Thoracic aorta (tissue), 2 donors: Measurements from ENCODE around the gene CHSY1. TPM values are rescaled to one million over a fixed set of nuclear protein-coding genes. Genes with fewer than 3 reads are reported as not detected.
A peak's percentile ranks its signal among the peaks of the same experiment; 100 is the strongest.

Experiments used
- ATAC-seq: fragments of 150-250 bp; one replicate; pipeline ENCODE4 v1.8.0; 2017; ENCODE audit warnings: low read depth; ENCODE audit not compliant: insufficient number of reproducible peaks, low FRiP score
- DNase-seq: peaks from one replicate; pipeline ENCODE4 v3.0.0-alpha.2; 2020; ENCODE audit warnings: low spot score
- H3K27ac ChIP-seq, 2 donors: fragments of 200-600 bp; sonication (generic); 1 replicate in 1 of 2; 2 replicates in 1 of 2; pipeline ENCODE4 v1.5.1; 2016; ENCODE audit warnings: mild to moderate bottlenecking in 2 of 2, moderate library complexity in 2 of 2
- H3K27me3 ChIP-seq: fragments of 200-600 bp; sonication (generic); replicated peaks from 2 replicates; pipeline ENCODE4 v1.6.0; 2016; ENCODE audit warnings: mild to moderate bottlenecking; ENCODE audit not compliant: insufficient read depth
- H3K36me3 ChIP-seq: fragments of 200-600 bp; sonication (generic); one replicate; pipeline ENCODE4 v1.5.1; 2016
- H3K4me1 ChIP-seq, 2 donors: fragments of 200-600 bp; sonication (generic); 1 replicate in 1 of 2; 2 replicates in 1 of 2; pipeline versions ENCODE4 v1.5.1 to v1.6.0; 2016; ENCODE audit warnings: low read depth in 2 of 2, mild to moderate bottlenecking in 1 of 2; ENCODE audit not compliant: control insufficient read depth in 1 of 2
- H3K4me3 ChIP-seq: fragments of 200-600 bp; sonication (generic); 2 replicates; pipeline ENCODE4 v1.5.1; 2016; ENCODE audit warnings: mild to moderate bottlenecking
- H3K9me3 ChIP-seq: fragments of 200-600 bp; sonication (generic); 2 replicates; pipeline ENCODE4 v1.5.1; 2016
- CTCF ChIP-seq: fragments of 200-600 bp; sonication (generic); IDR thresholded peaks from one replicate; pipeline ENCODE4 v1.5.1; 2019; ENCODE audit warnings: antibody characterized with exemption
- total RNA-seq, 2 donors: library from RNA; depleted of rRNA; stranded (reverse); fragments of >200 nt; gene quantifications; one replicate each; pipeline versions ENCODE4 v1.1.0 to v1.2.3, GENCODE V29; 2016

The CHSY1 gene
- total RNA-seq, 2 donors from 2014 or later: 35.7 to 153 TPM

- no peak for ATAC-seq
- no peak for TF ChIP-seq CTCF
- Histone ChIP-seq H3K9me3 (no peaks in the 10 kb centered on the region), H3K27me3 (no peaks in the 10 kb centered on the region), H3K4me1 (peaks cover 28 to 81% of the 10 kb centered on the region in 2 donors), H3K27ac (peak overlapping the region; percentile 75 to 87), H3K36me3 (no peaks in the 10 kb centered on the region), H3K4me3 (peak overlapping the region; percentile 74)
- no peak for DNase-seq
Measured at GRCh38 chr15:101187820-101188636, 63.8 kb downstream of the CHSY1 start.

GRCh38 chr15:101185770-101186169 is 66.1 kb downstream of the CHSY1 start:
- no peaks in the 10 kb centered on the region for H3K9me3 ChIP-seq
- no peaks in the 10 kb centered on the region for H3K27me3 ChIP-seq
- no peak overlapping the region for H3K4me3 ChIP-seq
- no peak overlapping the region for H3K27ac ChIP-seq
- DNase-seq (no peak), ATAC-seq (no peak)
- peaks cover 26 to 77% of the 10 kb centered on the region in 2 donors for H3K4me1 ChIP-seq
- no peaks in the 10 kb centered on the region for H3K36me3 ChIP-seq
- no peak for TF ChIP-seq CTCF

- Histone ChIP-seq H3K9me3 (no peaks in the 10 kb centered on the region), H3K27ac (no peak overlapping the region), H3K4me1 (peaks cover 30 to 77% of the 10 kb centered on the region in 2 donors), H3K4me3 (no peak overlapping the region), H3K27me3 (no peaks in the 10 kb centered on the region), H3K36me3 (no peaks in the 10 kb centered on the region)
- no peak for TF ChIP-seq CTCF
- no peak for ATAC-seq
- DNase-seq: no peak
Measured at GRCh38 chr15:101185336-101185735, 66.5 kb downstream of the CHSY1 start.

- H3K36me3 ChIP-seq: no peaks in the 10 kb centered on the region
- no peaks in the 10 kb centered on the region for H3K27me3 ChIP-seq
- no peak for ATAC-seq
- H3K9me3 ChIP-seq: no peaks in the 10 kb centered on the region
- peaks cover 35 to 77% of the 10 kb centered on the region in 2 donors for H3K4me1 ChIP-seq
- TF ChIP-seq CTCF: no peak
- H3K4me3 ChIP-seq: no peak overlapping the region
- H3K27ac ChIP-seq: no peak overlapping the region
- no peak for DNase-seq
Measured at GRCh38 chr15:101184830-101185229, 67.0 kb downstream of the CHSY1 start.

GRCh38 chr15:101183931-101184305 is 67.9 kb downstream of the CHSY1 start:
- Histone ChIP-seq H3K36me3 (no peaks in the 10 kb centered on the region), H3K9me3 (no peaks in the 10 kb centered on the region), H3K4me3 (no peak overlapping the region), H3K27me3 (no peaks in the 10 kb centered on the region), H3K27ac (no peak overlapping the region), H3K4me1 (peaks cover 38 to 78% of the 10 kb centered on the region in 2 donors)
- no peak for DNase-seq
- no peak for ATAC-seq
- TF ChIP-seq CTCF: no peak
